Epithelial cell of esophagus (primary cell): ENCODE results near the gene HAUS7.

Experiments used
- DNase-seq: peaks from one replicate; pipeline ENCODE4 v3.0.0; 2010; ENCODE audit warnings: low read depth
- H3K4me3 ChIP-seq: 2 replicates; pipeline ENCODE4 v1.5.1; 2011; ENCODE audit warnings: mild to moderate bottlenecking, low read length, control low read depth
- TF ChIP-seq, protein P1 (sequence below): IDR thresholded peaks from 2 replicates; pipeline ENCODE4 v1.5.1; 2011; ENCODE audit warnings: low read depth, mild to moderate bottlenecking, low read length, control low read depth, inconsistent platforms; ENCODE audit not compliant: insufficient read depth; ENCODE audit errors: missing control alignments

The HAUS7 gene

DNA sequence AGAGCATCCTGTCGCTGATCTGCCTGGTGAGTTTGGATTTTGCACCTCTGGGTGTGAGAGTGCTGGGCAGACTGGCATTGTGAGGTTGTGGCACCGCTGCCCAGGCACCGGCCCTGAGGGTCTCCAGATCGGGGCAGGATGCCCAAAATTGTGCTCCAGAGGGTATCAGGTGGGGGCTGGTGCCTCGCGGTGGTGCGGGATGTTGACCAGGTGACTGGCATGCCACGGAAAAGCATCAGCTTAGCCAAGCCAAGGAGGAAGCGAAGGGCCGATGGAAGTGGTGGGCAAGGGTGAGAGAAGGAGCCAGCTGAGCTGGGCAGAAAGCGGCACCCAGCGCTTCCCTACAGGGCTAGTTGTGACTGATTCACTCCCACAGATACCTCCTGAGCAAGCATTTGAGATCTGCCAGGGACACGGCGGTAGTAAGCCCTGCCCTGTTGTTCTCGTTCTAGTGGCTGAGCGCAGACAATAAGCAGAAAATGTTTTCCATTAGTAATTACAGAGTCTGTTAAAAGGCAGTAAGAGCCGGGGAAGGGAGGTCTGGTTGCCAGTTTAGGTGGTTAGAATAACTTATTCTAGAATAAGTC lies 58.3 kb downstream of the HAUS7 start:
- H3K4me3 ChIP-seq: no peak overlapping the region
- TF ChIP-seq, protein P1, sequence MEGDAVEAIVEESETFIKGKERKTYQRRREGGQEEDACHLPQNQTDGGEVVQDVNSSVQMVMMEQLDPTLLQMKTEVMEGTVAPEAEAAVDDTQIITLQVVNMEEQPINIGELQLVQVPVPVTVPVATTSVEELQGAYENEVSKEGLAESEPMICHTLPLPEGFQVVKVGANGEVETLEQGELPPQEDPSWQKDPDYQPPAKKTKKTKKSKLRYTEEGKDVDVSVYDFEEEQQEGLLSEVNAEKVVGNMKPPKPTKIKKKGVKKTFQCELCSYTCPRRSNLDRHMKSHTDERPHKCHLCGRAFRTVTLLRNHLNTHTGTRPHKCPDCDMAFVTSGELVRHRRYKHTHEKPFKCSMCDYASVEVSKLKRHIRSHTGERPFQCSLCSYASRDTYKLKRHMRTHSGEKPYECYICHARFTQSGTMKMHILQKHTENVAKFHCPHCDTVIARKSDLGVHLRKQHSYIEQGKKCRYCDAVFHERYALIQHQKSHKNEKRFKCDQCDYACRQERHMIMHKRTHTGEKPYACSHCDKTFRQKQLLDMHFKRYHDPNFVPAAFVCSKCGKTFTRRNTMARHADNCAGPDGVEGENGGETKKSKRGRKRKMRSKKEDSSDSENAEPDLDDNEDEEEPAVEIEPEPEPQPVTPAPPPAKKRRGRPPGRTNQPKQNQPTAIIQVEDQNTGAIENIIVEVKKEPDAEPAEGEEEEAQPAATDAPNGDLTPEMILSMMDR: no peak
- DNase-seq: peak; percentile 23

DNA sequence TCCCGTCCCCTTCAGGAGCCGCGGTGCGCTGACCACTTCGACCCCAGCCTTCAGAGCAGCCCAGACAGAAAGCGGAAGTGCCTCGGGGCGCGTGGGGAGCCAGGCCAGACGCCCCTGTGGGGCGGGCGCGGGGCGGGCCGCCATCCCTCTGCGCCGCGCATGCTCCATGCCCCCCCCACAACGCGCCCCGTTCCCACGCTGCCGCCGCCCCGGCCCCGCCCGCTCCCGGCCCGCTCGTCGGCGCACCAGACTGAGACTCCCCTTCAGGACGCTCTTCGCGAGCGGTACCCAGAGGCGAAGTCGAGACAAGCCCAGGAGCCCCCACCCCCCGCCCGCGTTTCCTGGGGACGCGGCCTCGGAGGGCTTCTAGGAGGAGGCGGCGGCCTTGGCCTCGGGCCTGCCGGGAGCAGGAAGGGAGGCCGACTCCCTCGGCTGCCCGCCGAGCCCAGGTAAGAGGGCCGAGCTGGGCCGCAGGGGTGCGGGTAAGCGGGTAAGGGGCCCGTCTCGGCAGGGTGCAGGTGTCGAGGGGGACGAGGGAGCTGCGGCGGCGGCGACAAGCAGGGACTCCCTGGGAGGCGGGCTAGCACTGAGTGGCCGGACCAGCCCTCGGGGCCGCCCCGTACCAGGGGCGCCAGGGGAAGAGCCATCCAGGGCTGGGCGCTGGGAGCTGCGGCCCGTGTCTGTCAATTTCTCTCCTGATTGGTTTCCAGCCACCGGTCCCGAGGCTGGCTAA lies 59.0 kb downstream of the HAUS7 start, which contains the start of gene ZFP92:
Gene ZFP92, plus strand, starts transcription at position 218 of the 733 bp plus-strand sequence. CDS start 6,851 bp downstream, outside the sequence.
- H3K4me3 ChIP-seq: peak within 1 kb of the TSS; percentile 11
- no peak for DNase-seq
- TF ChIP-seq, protein P1: no peak

DNA sequence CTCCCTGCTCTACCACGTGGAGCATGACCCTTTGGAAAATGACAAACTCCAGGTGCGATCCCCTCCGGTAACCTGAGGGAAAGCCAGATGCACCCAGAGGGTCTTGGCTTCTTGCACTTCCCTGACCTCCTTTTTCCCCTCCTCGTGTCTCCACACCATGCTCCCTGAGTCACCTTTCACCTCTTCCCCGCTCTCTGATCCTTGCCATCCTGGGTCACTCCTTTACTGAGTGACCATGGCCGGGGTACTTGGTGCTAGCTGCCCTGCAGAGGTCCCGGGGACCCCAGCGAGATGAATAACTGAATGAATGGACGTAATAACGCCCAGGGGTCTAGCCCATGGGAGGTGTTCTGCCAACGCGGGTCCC lies 59.5 kb downstream of the HAUS7 start:
- DNase-seq: no peak
- TF ChIP-seq, protein P1: no peak
- no peak overlapping the region for H3K4me3 ChIP-seq

DNA sequence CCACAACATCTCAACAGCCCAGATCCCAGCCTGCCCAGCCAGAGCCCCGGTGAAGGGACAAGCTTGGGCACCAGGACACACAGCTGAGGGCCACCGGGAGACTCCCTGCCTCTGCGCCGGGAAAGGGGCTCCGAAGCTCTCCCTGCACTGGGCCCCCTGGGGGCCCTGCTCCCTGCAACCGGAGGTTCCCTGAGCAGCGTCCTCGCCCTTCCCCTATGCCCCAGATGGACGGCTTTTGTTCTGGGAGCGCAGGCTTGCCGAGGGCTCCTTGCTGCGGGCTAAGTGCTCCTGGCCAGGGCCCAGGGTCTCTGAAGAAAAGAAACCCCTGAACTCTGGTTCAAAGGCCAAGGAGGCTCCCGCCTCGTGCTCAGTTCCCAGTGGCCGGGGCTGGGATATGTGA lies 60.0 kb downstream of the HAUS7 start:
- DNase-seq: no peak
- H3K4me3 ChIP-seq: no peak overlapping the region
- TF ChIP-seq, protein P1: no peak

DNA sequence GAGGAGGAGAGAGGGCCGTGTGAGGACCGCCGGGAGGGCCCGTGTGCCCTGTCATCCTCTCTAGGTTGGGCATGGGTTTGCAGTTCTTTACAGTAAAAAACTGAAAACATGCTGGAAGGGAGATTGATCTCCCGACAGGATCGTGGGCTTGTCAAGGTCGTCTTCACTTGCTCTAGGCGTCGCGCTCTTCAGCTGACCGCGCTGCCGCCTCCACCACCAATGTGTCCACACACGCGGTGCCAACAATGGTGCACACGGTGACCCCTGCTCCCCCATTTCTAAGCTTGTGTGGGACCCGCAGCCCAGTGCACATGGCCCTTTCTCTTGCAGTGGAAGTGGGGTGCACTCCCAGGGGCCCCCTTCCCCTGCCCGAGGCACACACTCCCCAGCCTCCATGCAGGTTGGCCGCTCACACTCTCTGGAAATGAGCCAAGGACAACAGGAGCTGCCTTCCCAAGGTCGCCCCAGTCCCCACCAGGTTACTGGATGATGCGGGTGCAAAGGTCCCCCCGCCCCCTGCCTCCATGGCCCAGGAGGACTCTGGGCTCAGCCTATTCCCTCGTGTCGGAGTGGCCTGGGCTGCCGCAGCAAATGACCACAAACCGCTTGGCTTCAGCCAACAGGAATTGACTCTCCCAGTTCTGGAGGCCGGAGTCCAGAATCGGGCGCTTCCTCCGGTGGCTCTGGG lies 60.8 kb downstream of the HAUS7 start:
- TF ChIP-seq, protein P1: no peak

DNA sequence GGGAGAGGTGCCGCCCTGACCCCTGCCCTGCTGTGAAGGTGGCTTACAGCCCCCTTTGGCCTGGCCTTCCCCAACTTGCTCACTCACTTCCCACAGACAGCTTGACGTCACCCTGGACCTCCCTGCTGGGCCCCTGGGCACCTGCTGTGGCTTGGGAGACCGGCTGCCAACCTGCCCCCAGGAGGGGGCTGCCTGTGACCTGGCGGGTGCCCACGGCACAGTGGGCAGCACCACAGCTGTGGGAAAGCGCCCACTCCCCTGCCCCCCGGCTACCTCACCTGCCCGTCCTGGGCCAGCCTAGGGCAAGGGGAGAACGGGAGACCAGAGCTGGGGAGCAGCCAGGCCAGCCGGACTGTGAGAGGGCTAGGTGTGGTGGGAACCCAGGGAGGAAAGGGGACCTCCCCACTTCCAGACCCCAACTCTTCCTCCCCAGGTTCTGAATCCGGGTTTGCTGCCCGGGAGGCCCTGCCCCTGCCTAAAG lies 61.5 kb downstream of the HAUS7 start:
- no peak for DNase-seq

More for the DNA sequence above, 60.8 kb downstream of the HAUS7 start:
- DNase-seq: no peak
- no peak overlapping the region for H3K4me3 ChIP-seq

More for the DNA sequence above, 61.5 kb downstream of the HAUS7 start:
- TF ChIP-seq, protein P1: no peak
- no peak overlapping the region for H3K4me3 ChIP-seq
